Left ventricle myocardium superior (tissue), 1 donor: ENCODE results near the gene MACROD2. TPM values are rescaled to one million over a fixed set of nuclear protein-coding genes. Genes with fewer than 3 reads are reported as not detected.

Source experiments
- ATAC-seq: fragments of 200-7000 bp; cut with Tn5 transposase; one replicate; pipeline ENCODE4 v1.9.1; 2020; ENCODE audit warnings: mild to moderate bottlenecking, moderate library complexity
- DNase-seq: peaks from one replicate; pipeline ENCODE4 v3.0.0-alpha.2; 2020
- intact Hi-C: fragments of 100-400 bp; cut with micrococcal nuclease; formaldehyde crosslinking; loops from one replicate; pipeline ENCODE4 v1.11.0; 2022
- total RNA-seq: library from RNA; stranded (reverse); fragmentation: NEBNext Ultra II Directional; extraction: Animal tissue kit (Norgen Biotek cat#: 25700); gene quantifications from one replicate; pipeline ENCODE4 v1.2.1, GENCODE V29; 2021
- donor health status: DM: no; HTN: yes; CAD: no; lungs with severe emphysema.

MACROD2 gene
- total RNA-seq, 1 donor from 2014 or later = 3.5 TPM

- ATAC-seq = no peak
- intact Hi-C loops = no loop called here
- DNase-seq = no peak
Measured at GRCh38 chr20:15576411-15576810, 1581.1 kb downstream of the MACROD2 start.

GRCh38 chr20:15578113-15578512 lies 1582.8 kb downstream of the MACROD2 start:
- intact Hi-C loops = no loop called here
- no peak for DNase-seq
- no peak for ATAC-seq

- ATAC-seq (no peak), DNase-seq (no peak)
- intact Hi-C loops = no loop called here
Measured at GRCh38 chr20:15579688-15580087, 1584.4 kb downstream of the MACROD2 start.

GRCh38 chr20:15582146-15582760 lies 1586.9 kb downstream of the MACROD2 start:
- ATAC-seq = no peak
- DNase-seq = no peak
- intact Hi-C loops = no loop called here

- intact Hi-C loops = no loop called here
- DNase-seq (no peak), ATAC-seq (no peak)
Measured at GRCh38 chr20:15584507-15584906, 1589.2 kb downstream of the MACROD2 start.

- ATAC-seq (no peak), DNase-seq (no peak)
- intact Hi-C loops = no loop called here
Measured at GRCh38 chr20:15593081-15593480, 1597.8 kb downstream of the MACROD2 start.

GRCh38 chr20:15594158-15594695 lies 1598.9 kb downstream of the MACROD2 start:
- no peak for DNase-seq
- ATAC-seq = no peak
- intact Hi-C loops = no loop called here

- intact Hi-C loops = no loop called here
- ATAC-seq (no peak), DNase-seq (no peak)
Measured at GRCh38 chr20:15596220-15596890, 1601.0 kb downstream of the MACROD2 start.

- no peak for ATAC-seq
- no peak for DNase-seq
- intact Hi-C loops = no loop called here
Measured at GRCh38 chr20:15597306-15597705, 1602.0 kb downstream of the MACROD2 start.

- ATAC-seq (no peak), DNase-seq (no peak)
- intact Hi-C loops = no loop called here
Measured at GRCh38 chr20:15599961-15600360, 1604.6 kb downstream of the MACROD2 start.

GRCh38 chr20:15600565-15600964 lies 1605.2 kb downstream of the MACROD2 start:
- ATAC-seq (no peak), DNase-seq (no peak)
- intact Hi-C loops = no loop called here

GRCh38 chr20:15603506-15603905 lies 1608.2 kb downstream of the MACROD2 start:
- intact Hi-C loops = no loop called here
- ATAC-seq = no peak
- no peak for DNase-seq

- intact Hi-C loops = no loop called here
- DNase-seq (no peak), ATAC-seq (no peak)
Measured at GRCh38 chr20:15603978-15604805, 1608.9 kb downstream of the MACROD2 start.

- intact Hi-C loops = no loop called here
Measured at GRCh38 chr20:15609921-15610320, 1614.6 kb downstream of the MACROD2 start.

GRCh38 chr20:15610787-15611186 lies 1615.5 kb downstream of the MACROD2 start:
- intact Hi-C loops = no loop called here
- ATAC-seq (no peak), DNase-seq (no peak)

More at GRCh38 chr20:15609921-15610320, 1614.6 kb downstream of the MACROD2 start:
- no peak for ATAC-seq
- no peak for DNase-seq

- DNase-seq (no peak), ATAC-seq (no peak)
- intact Hi-C loops = no loop called here
Measured at GRCh38 chr20:15611541-15611940, 1616.2 kb downstream of the MACROD2 start.

- DNase-seq (no peak), ATAC-seq (no peak)
- intact Hi-C loops = no loop called here
Measured at GRCh38 chr20:15612198-15612597, 1616.9 kb downstream of the MACROD2 start.

- intact Hi-C loops = no loop called here
- peak; percentile 86 for ATAC-seq
- DNase-seq = peak; percentile 31
Measured at GRCh38 chr20:15612769-15613168, 1617.5 kb downstream of the MACROD2 start.

GRCh38 chr20:15613530-15613929 lies 1618.2 kb downstream of the MACROD2 start:
- intact Hi-C loops = no loop called here
- DNase-seq (no peak), ATAC-seq (peak; percentile 92)

- ATAC-seq (no peak), DNase-seq (no peak)
- intact Hi-C loops = no loop called here
Measured at GRCh38 chr20:15616626-15617025, 1621.3 kb downstream of the MACROD2 start.
